ENCODE results near the gene TMEM63C.

TMEM63C gene

GRCh38 chr14:77206261-77206824 is 24.7 kb downstream of the TMEM63C start:
- no peak overlapping the region for H3K27ac ChIP-seq
- TF ChIP-seq ZFX (IDR thresholded peaks at IDR 0.05) (no peak), CTCF (conservative IDR thresholded peaks at IDR 0.05) (no peak)

- no peak overlapping the region for H3K27ac ChIP-seq
- TF ChIP-seq CTCF (conservative IDR thresholded peaks at IDR 0.05) (no peak), ZFX (IDR thresholded peaks at IDR 0.05) (no peak)
These were observed 25.3 kb downstream of the TMEM63C start for GRCh38 chr14:77206877-77207389.

GRCh38 chr14:77208291-77208978 is 26.8 kb downstream of the TMEM63C start:
- no peak overlapping the region for H3K27ac ChIP-seq
- no peak for TF ChIP-seq CTCF (conservative IDR thresholded peaks at IDR 0.05)
- no peak for TF ChIP-seq ZFX (IDR thresholded peaks at IDR 0.05)

GRCh38 chr14:77208979-77209318 is 27.4 kb downstream of the TMEM63C start:
- TF ChIP-seq ZFX (IDR thresholded peaks at IDR 0.05) (no peak), CTCF (conservative IDR thresholded peaks at IDR 0.05) (no peak)
- no peak overlapping the region for H3K27ac ChIP-seq

- TF ChIP-seq ZFX (IDR thresholded peaks at IDR 0.05) (no peak), CTCF (conservative IDR thresholded peaks at IDR 0.05) (no peak)
- H3K27ac ChIP-seq, result no peak overlapping the region
These were observed 30.7 kb downstream of the TMEM63C start for GRCh38 chr14:77212097-77212870.

GRCh38 chr14:77212943-77213678 is 31.5 kb downstream of the TMEM63C start:
- no peak overlapping the region for H3K27ac ChIP-seq
- TF ChIP-seq ZFX (IDR thresholded peaks at IDR 0.05), result no peak
- peak; percentile 91 for TF ChIP-seq CTCF (conservative IDR thresholded peaks at IDR 0.05)
